Omental fat pad (tissue), 4 donors: ENCODE results near the gene ZHX3. TPM values are rescaled to one million over a fixed set of nuclear protein-coding genes. Genes with fewer than 3 reads are reported as not detected.

Experiments used
- ATAC-seq: fragments of 150-250 bp; one replicate; pipeline ENCODE4 v1.9.1; 2016; ENCODE audit warnings: mild to moderate bottlenecking, moderate library complexity; ENCODE audit not compliant: low FRiP score
- DNase-seq: peaks from one replicate; pipeline ENCODE4 v3.0.0-alpha.2; 2019; ENCODE audit warnings: low spot score
- CTCF ChIP-seq, 3 donors: fragments of 450-650 bp; IDR thresholded peaks; one replicate each; pipeline ENCODE4 v1.5.1; 2016 to 2017; ENCODE audit warnings: antibody characterized with exemption in 3 of 3, mild to moderate bottlenecking in 3 of 3, moderate library complexity in 2 of 3
- total RNA-seq, 4 donors: library from RNA; depleted of rRNA; stranded (reverse); fragments of >200 nt; gene quantifications; one replicate each; pipeline ENCODE4 v1.1.0, GENCODE V29; 2016

The ZHX3 gene
- total RNA-seq, 4 donors from 2014 or later, result 22.6 to 54.5 (median 45.0) TPM

GRCh38 chr20:41223112-41223511, 94.4 kb downstream of the ZHX3 start:
- DNase-seq (no peak), ATAC-seq (peak; percentile 52)
- no peak for TF ChIP-seq CTCF (IDR thresholded peaks at IDR 0.05)

DNA sequence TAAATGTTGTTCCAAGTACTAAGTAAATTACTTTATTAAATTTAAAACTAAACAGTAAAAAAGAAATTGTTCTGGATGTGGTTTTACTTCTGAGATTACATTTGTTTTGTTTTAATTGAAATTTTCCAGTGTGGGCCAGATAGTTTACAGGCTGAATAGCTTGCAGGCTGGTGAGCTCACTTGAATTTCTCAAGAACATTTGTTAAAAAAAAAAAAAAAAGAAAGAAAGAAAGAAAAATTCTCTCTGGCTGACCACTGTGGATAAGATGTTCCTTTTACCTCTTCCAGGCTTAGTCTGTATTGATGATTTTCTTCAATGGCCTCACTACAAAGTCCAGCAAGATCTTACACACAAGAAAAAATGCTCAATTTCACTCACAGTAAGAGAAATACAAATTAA, 94.8 kb downstream of the ZHX3 start:
- TF ChIP-seq CTCF (IDR thresholded peaks at IDR 0.05), result no peak
- DNase-seq (no peak), ATAC-seq (no peak)

DNA sequence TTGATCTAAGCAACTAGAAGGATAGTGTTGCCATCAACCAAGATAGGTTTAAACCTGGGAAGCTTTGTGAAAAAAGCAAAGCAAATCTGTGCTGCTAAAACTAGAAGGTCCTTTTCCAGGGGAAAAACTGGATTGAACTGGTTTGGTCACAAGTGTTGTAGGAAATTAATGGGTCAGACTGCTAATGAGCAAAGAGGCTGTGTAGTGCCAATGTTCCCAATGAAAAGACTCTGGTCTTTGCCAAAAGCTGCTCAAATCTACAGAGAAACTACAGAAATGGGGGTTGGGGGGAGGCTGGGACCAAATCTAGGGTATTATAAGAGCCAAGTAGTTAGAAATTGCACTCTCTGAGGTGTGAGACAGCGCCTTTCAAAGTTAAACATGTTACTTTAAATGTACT, 95.2 kb downstream of the ZHX3 start:
- DNase-seq, result no peak
- ATAC-seq, result no peak
- no peak for TF ChIP-seq CTCF (IDR thresholded peaks at IDR 0.05)

GRCh38 chr20:41221614-41222218, 95.8 kb downstream of the ZHX3 start:
- no peak for TF ChIP-seq CTCF (IDR thresholded peaks at IDR 0.05)
- no peak for DNase-seq
- no peak for ATAC-seq

GRCh38 chr20:41219824-41220223, 97.7 kb downstream of the ZHX3 start:
- ATAC-seq (no peak), DNase-seq (no peak)
- TF ChIP-seq CTCF (IDR thresholded peaks at IDR 0.05), result no peak

DNA sequence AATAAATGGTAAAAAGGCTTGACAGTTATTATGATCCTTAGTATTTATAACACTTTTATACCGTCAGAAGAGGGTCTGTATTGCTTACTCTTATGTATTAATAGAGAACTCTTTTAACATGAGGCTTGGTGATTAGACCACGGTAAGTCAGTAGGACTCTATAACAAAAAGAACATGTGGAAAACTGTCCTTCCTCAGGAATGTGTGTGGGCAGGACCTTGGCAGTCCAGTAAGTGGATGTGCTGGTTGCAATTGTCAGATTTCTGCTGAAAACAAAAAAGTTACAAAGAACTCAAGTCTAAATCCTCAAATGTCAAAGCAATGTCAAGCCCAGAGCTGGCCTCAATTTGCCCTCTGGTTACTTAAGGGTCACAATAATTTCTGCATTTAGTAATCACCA, 99.1 kb downstream of the ZHX3 start:
- no peak for ATAC-seq
- no peak for TF ChIP-seq CTCF (IDR thresholded peaks at IDR 0.05)

DNA sequence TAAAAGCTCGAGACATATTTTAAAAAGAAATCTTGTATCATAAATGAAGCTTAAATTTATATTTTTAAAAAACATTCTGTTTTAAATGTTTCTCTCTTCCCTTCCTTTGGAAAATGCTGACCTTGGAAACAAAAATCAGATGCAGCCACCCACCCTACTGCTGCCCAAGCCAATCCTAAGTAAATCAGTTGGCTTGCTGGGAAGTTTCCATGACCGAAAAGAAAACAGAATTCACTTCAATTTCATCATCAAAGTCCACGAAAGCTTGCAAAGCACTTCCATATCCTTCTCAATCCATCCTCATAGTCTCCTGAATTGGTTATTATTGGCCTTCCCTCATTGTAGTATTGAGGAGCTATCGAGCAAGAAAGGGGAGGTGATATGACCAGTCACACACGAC, 100.1 kb downstream of the ZHX3 start:
- DNase-seq, result no peak
- TF ChIP-seq CTCF (IDR thresholded peaks at IDR 0.05), result no peak
- ATAC-seq, result no peak

More for the DNA sequence above, 99.1 kb downstream of the ZHX3 start:
- no peak for DNase-seq
